Adrenal gland (tissue), 5 donors: ENCODE data around the gene TDRD12.

Source experiments
- CTCF ChIP-seq, 6 experiments: fragments of 450-650 bp in 4 of 6; fragments of 200-600 bp in 2 of 6; sonication (generic) in 1 of 6; IDR thresholded peaks; 1 replicate in 5 of 6; 2 replicates in 1 of 6; pipeline versions ENCODE4 v1.5.1 to v1.8.0; 2016 to 2021; ENCODE audit warnings: antibody characterized with exemption in 6 of 6, mild to moderate bottlenecking in 2 of 6, moderate library complexity in 1 of 6
- POLR2A ChIP-seq, 2 donors: fragments of 450-650 bp; IDR thresholded peaks; one replicate each; pipeline ENCODE4 v1.6.1; 2017; ENCODE audit warnings: antibody characterized with exemption in 2 of 2, mild to moderate bottlenecking in 2 of 2, moderate library complexity in 1 of 2
- donor health status: DM: no; HTN: no; CAD: no.

- TF ChIP-seq CTCF (IDR thresholded peaks at IDR 0.05) (no peak), POLR2A (IDR thresholded peaks at IDR 0.05) (no peak)
Measured at GRCh38 chr19:32708457-32708856, 11.1 kb upstream of the TDRD12 start.
